Measurements from ENCODE around the gene TSPEAR.
A peak's percentile ranks its signal among the peaks of the same experiment; 100 is the strongest.

The TSPEAR gene

GRCh38 chr21:44483288-44484237, 227.8 kb downstream of the TSPEAR start:
- DNase-seq (ENCODE audit: low spot score) = no peak

- no peak for DNase-seq (ENCODE audit: low spot score)
Measured at GRCh38 chr21:44482581-44483287, 228.6 kb downstream of the TSPEAR start.

DNA sequence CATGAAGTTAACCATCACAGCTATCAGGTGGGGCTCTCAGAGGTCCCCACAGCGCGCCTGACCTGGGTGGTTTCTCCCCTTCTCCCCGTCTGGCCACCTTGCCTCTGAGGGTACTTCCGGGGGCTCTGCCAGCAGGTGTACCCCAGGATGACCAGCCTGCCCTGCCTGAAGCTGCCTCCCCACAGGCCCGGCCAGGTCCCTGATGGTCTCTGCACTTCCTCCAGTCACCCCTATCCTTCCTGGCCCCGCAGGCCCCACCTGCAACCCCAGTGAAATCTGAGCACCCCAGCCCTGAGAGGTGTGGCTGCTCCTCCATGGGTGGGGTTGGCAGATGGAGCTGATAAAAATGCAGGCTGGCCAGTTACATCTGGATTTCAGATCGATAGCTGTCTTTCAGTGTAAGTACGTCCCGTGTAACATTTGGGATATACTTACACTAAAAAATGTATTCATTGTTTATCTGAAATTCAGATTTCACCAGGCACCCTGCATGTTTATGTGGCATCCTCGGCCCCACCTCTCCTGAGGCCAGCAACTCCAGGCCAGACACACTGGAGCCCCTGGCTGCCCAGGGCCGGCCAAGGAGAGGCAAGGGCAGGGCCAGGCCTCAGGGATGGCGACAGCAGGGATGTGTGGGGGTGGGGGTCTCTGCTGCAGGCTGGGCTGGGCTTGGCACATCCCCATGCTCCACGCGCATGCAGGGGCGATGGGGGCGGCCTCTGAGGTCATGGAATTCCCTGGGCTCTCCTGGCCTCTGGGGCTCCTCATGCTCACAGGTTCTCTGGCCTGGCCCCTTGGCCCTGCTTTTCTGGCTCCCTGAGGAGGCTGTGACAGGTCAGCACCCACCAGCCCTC, 230.9 kb downstream of the TSPEAR start:
- no peak for DNase-seq (ENCODE audit: low spot score)

DNA sequence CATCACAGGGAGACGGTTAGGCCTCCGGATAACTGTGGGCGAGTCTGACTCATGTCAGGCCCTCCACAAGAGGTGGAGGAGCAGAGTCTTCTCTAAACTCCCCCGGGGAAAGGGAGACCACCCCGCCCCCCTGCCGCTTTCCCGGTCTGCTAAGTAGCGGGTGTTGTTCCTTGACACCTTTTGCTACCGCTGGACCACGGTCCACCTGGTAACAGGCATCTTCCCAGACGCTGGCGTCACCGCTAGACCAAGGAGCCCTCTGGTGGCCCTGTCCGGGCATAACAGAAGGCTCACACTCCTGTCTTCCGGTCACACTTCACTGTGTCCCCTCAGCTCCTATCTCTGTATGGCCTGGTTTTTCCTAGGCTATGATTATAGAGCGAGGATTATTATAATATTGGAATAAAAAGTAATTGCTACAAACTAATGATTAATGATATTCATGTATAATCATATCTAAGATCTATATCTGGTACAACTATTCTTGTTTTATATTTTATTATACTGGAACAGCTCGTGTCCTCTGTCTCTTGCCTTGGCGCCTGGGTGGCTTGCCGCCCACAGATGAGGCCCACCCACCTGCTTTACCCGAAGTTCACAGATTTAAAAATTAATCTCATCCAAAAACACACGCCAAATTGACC, 231.7 kb downstream of the TSPEAR start:
- peak; percentile 14 for DNase-seq (ENCODE audit: low spot score)

DNA sequence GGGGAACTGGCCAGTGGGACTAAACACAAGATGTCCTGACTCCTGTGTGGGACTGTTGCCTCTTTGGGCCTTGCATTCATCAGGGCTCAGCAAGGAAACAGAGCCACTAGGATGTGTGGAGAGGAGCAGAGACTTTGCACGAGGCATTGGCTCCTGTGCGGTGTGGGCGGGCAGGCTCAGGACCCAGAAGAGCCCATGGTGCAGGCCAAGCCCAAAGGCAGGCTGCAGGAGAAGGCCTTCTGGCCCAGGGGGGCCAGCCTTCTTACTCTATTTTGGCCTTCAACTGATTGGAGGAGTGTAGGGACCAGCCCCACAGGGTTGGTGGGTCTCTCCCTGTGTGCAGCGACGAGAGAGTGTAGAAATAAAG, 232.6 kb downstream of the TSPEAR start:
- no peak for DNase-seq (ENCODE audit: low spot score)

DNA sequence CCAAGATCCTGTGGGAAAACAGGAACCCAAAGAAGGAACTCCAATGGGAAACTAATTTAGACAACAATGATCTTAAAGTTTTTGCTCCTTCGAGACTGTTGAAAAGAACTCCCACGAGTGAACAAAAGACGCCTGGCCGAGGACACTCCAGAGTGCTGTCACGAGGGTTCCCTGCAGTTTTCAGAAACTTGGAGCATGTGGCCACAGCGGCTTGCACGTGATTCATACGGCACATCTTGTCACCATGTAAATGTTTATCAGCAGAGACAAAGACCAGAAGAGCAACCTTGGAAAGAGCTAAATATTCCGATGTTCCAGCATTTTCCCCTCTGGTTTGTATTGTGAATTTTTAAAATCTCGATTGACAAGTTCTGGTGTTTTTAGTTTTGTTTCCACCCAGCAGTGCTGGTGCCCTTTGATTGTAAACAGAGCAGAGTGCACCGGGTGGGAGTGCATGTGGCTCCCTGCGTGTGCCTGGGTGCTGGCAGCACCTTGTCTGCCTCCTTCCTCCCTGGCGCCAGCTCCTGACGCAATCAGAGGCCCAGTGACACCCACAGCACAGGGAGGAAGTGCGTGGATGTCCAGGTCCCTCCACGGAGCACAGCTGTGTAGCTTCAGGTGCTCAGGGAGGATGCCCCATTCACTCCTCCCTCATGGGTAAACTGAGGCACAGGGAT, 233.1 kb downstream of the TSPEAR start:
- DNase-seq (ENCODE audit: low spot score) = no peak

DNA sequence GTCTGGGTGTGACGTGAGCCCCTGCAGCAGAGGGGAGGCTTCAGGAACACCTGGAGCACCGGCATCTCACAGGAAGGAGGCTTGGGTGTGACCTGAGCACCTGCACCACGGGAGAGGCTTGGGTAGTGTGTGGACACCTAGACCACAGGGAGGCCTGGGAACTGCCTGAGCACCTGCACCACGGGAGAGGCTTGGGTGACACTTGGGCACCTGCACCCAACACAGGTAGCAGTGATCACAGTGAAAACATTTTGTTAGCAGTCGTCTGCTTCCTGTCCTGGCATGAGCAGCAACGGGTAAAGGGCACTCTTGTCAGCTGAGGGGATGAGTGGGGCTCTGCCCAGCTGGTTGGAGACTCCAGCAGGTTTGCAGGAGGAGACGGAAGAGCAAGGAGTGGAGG, 233.7 kb downstream of the TSPEAR start:
- DNase-seq (ENCODE audit: low spot score) = no peak

GRCh38 chr21:44477131-44477530, 234.2 kb downstream of the TSPEAR start:
- DNase-seq (ENCODE audit: low spot score) = no peak

- no peak for DNase-seq (ENCODE audit: low spot score)
Measured at GRCh38 chr21:44475266-44475845, 236.0 kb downstream of the TSPEAR start.

DNA sequence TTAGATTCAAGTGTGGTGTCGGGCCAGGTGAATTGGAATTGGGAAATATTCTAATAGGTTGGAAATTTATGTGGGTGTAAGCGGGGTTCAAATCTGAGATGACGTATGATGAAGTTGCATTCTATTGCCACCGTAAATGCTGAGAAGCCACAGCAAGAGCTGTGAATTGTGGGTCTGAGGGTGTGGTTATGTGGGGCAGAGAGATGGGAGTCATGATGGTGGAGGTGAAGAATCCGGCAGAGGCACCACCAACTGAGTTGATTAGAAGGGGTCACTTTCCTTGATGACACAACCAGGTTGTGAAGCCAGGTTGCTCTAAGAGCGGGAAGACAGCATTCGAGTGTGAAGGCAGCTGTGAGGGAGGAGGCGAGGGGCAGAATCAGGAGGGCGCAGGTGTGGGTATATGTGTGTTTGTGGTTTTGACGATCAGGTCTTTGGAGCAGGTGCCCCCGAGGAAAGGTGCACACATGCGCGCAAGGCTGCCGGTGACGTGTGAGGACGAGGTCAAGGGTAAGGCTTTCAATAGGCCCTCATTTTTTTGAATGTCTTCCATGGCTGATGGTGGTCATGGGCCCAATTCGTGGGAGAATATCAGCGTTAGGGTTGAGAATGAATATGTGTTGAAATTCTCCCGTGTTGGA, 237.3 kb downstream of the TSPEAR start:
- no peak for DNase-seq (ENCODE audit: low spot score)

- no peak for DNase-seq (ENCODE audit: low spot score)
Measured at GRCh38 chr21:44471996-44472395, 239.4 kb downstream of the TSPEAR start.

DNA sequence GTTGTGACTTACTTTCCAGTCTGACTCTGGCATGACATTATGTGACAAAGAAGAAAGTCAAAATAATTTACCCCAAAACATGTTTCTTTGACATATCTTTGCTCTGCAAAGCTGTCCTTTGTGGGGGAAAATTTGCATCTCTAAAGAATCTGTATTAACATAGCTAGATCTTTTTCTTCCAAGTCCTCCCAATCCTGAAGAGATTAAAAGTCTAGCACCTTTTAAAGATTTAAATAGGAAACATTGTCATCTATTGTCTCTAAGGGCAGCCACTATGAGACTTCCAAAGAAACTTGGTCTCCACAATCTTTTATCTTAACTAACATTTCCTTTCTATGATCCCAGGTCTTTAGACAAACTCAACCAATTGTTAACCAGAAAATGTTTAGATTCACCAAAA, 240.0 kb downstream of the TSPEAR start:
- no peak for DNase-seq (ENCODE audit: low spot score)

DNA sequence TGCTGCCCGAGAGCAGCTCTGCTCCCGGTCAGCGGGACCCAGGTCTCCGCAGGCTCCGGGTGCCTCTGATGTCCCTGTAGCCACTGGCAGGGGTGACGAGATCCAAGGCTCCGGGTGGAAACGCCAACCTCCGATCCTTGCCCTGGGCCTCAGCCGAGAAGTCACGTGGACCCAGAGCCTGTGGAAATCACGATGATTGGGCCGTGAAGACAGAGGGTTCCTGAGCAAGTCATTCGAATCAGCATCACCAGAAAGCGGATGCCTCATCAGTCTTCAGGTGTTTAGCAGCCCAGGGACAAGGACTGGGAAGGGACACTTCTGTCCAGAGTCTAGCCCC, 243.5 kb downstream of the TSPEAR start:
- no peak for DNase-seq (ENCODE audit: low spot score)

GRCh38 chr21:44466996-44467858, 244.1 kb downstream of the TSPEAR start:
- DNase-seq (ENCODE audit: low spot score) = no peak

- DNase-seq (ENCODE audit: low spot score) = no peak
Measured at GRCh38 chr21:44466351-44466954, 244.9 kb downstream of the TSPEAR start.

GRCh38 chr21:44464351-44464750, 247.0 kb downstream of the TSPEAR start:
- DNase-seq (ENCODE audit: low spot score) = no peak

DNA sequence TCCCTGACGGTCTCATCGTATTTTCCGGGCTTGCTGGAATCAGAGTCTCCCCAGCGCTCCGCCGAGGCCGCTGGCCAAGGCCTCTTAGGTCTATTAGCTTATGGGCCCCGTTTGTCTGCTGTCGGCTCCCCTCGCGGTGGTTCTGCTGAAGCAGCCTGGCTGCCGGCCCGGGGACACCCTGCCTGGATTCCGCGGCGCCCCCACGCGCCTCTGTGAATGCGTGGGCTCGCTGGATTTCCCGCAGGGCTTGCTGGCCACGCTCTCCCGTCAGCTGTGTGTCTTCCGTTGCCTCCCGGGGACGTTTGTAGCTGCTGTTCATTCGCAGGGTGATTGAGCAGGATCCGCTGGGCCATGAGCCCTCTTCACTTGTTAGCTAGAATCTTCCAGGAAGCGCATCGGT, 247.6 kb downstream of the TSPEAR start:
- DNase-seq (ENCODE audit: low spot score) = no peak

- DNase-seq (ENCODE audit: low spot score) = no peak
Measured at GRCh38 chr21:44462834-44463200, 248.6 kb downstream of the TSPEAR start.

All from CD4-positive, alpha-beta T cell treated with Interleukin-6 at 100 ng/mL for 8 hours (primary cell).